ENCODE results near the gene CNOT9. TPM values are rescaled to one million over a fixed set of nuclear protein-coding genes. Genes with fewer than 3 reads are reported as not detected.

Gene CNOT9
- total and polyA plus RNA-seq, 10 of the 15 experiments (the other 5 are each of a cell fraction or from before 2014, with no cell fraction given), result 51.0 to 172 (median 98.2) TPM

GRCh38 chr2:218644721-218645120 is 76.1 kb downstream of the CNOT9 start (continued):
- no peak for TF ChIP-seq ATF3 (IDR thresholded peaks at IDR 0.05; ENCODE audit: borderline replicate concordance, extremely low read depth, low read depth, low read length)
- TF ChIP-seq CUX1 (IDR thresholded peaks at IDR 0.05; ENCODE audit: insufficient replicate concordance, low read depth, low read length), result no peak
- no peak for TF ChIP-seq SP1 (IDR thresholded peaks at IDR 0.05; ENCODE audit: low read depth, low read length)
- TF ChIP-seq ZNF622 (IDR thresholded peaks at IDR 0.05), result no peak
- TF ChIP-seq ZNF592 (IDR thresholded peaks at IDR 0.05), result no peak
- no peak for TF ChIP-seq NFIC (IDR thresholded peaks at IDR 0.05; ENCODE audit: low read depth, low read length)
- TF ChIP-seq ZSCAN29 (IDR thresholded peaks at IDR 0.05), result no peak

All from GM12878 (cell line).